Measurements from ENCODE around the gene TSPAN4. TPM values are rescaled to one million over a fixed set of nuclear protein-coding genes. Genes with fewer than 3 reads are reported as not detected.

TSPAN4 gene
- total RNA-seq, 2 experiments from 2014 or later, result 9.4 to 12.1 TPM

DNA sequence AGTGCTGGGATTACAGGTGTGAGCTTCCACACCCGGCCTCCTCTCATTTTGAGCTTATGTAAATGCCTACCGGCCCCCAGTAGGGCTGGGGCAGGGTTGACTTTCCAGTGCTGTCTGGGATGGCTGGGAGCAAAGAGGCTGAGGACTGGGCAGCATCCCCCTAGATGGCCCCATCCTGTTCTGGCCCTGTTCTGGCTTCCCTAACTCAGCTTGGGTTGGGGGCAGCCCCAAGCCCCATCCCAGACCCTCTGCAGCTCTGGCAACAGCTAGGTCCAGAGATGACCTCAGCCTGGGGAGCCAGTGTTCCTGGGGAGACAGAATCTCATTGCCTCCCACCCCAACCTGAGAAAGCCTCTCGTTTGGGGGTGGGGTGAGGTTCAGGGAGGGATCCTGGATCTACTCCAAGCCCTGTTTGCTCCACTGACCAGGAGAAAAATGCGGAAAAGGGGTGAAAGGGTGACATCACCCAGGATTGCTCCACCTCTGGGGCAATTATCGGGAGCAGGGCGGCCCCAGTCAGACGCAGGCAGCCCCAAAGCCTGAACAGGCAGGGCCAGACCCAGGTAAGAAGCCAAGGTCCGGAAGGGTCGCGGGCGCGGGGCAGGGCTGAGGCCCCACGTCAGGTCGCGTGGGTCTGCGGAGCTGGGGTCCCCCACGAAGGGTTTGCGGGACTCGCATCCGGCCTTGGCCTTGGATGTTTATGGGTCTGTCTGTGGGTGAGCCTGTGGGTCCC, 24.1 kb upstream of the TSPAN4 start, which contains the start of gene PNPLA2:
Gene PNPLA2, plus strand, starts transcription at position 519 of the 733 bp plus-strand sequence. CDS start 805 bp downstream, outside the sequence.
- H3K4me3 ChIP-seq (ENCODE audit: low read depth, low read length, poor library complexity, severe bottlenecking), result peak within 1 kb of the TSS; percentile 76

GRCh38 chr11:819129-819931, 23.3 kb upstream of the TSPAN4 start:
- 0 out of 2 replicates have a peak overlapping the region, but pooled peaks have one; percentile 14 for H2AFZ ChIP-seq (ENCODE audit: low read length)

More for the DNA sequence above, 24.1 kb upstream of the TSPAN4 start, which contains the start of gene PNPLA2:
- Histone ChIP-seq H3K9me2 (ENCODE audit: insufficient read depth, low read length) (no peaks in the 10 kb centered on the region), H3K79me2 (ENCODE audit: insufficient read depth, low read depth, low read length) (no peaks in the 10 kb centered on the region), H3K36me3 (ENCODE audit: insufficient read depth, low read length) (peaks cover 26% of the 10 kb centered on the region), H3K4me2 (ENCODE audit: low read length) (peak within 1 kb of the TSS; percentile 97), H3K4me1 (ENCODE audit: insufficient read depth, low read length, poor library complexity, severe bottlenecking) (peaks cover 21% of the 10 kb centered on the region), H3K9me3 (ENCODE audit: low read length) (no peaks in the 10 kb centered on the region), H3K27ac (ENCODE audit: low read depth, low read length, poor library complexity, severe bottlenecking) (peak within 1 kb of the TSS; percentile 34), H4K20me1 (ENCODE audit: insufficient read depth, low read length) (no peaks in the 10 kb centered on the region), H2AFZ (ENCODE audit: low read length) (0 out of 2 replicates have a peak within 1 kb of the TSS, but pooled peaks have one; percentile 14)
- TF ChIP-seq, protein P1, sequence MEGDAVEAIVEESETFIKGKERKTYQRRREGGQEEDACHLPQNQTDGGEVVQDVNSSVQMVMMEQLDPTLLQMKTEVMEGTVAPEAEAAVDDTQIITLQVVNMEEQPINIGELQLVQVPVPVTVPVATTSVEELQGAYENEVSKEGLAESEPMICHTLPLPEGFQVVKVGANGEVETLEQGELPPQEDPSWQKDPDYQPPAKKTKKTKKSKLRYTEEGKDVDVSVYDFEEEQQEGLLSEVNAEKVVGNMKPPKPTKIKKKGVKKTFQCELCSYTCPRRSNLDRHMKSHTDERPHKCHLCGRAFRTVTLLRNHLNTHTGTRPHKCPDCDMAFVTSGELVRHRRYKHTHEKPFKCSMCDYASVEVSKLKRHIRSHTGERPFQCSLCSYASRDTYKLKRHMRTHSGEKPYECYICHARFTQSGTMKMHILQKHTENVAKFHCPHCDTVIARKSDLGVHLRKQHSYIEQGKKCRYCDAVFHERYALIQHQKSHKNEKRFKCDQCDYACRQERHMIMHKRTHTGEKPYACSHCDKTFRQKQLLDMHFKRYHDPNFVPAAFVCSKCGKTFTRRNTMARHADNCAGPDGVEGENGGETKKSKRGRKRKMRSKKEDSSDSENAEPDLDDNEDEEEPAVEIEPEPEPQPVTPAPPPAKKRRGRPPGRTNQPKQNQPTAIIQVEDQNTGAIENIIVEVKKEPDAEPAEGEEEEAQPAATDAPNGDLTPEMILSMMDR (conservative IDR thresholded peaks at IDR 0.05; ENCODE audit: low read length), result no peak
- no peak for TF ChIP-seq EZH2phosphoT487 (IDR thresholded peaks at IDR 0.05; ENCODE audit: borderline replicate concordance, low read depth, low read length)
- BruUV-seq (replicated peaks), result no TSS peak
- ChIA-PET POLR2A (interaction anchor here (1.1 to 1.8 kb wide), 6 partner anchors 8 to 25 kb away, joined by 3 to 11 read pairs (median 4); partner anchors contain the start of genes CRACR2B, RPLP2 and TSPAN4), CTCF (ENCODE audit: unreplicated experiment) (no interaction called here)
- intact Hi-C loops (cut with micrococcal nuclease; ENCODE audit: unreplicated experiment), result no loop called here
- DNase-seq (ENCODE audit: low spot score), result no peak

More at GRCh38 chr11:819129-819931, 23.3 kb upstream of the TSPAN4 start:
- Histone ChIP-seq H4K20me1 (ENCODE audit: insufficient read depth, low read length) (no peaks in the 10 kb centered on the region), H3K4me2 (ENCODE audit: low read length) (peak overlapping the region; percentile 97), H3K4me1 (ENCODE audit: insufficient read depth, low read length, poor library complexity, severe bottlenecking) (peaks cover 17% of the 10 kb centered on the region), H3K4me3 (ENCODE audit: low read depth, low read length, poor library complexity, severe bottlenecking) (peak overlapping the region; percentile 76), H3K27ac (ENCODE audit: low read depth, low read length, poor library complexity, severe bottlenecking) (peak overlapping the region; percentile 34), H3K9me2 (ENCODE audit: insufficient read depth, low read length) (no peaks in the 10 kb centered on the region), H3K36me3 (ENCODE audit: insufficient read depth, low read length) (peaks cover 20% of the 10 kb centered on the region; the same call in 1 of the 2 replicates), H3K79me2 (ENCODE audit: insufficient read depth, low read depth, low read length) (no peaks in the 10 kb centered on the region), H3K9me3 (ENCODE audit: low read length) (no peaks in the 10 kb centered on the region)
- intact Hi-C loops (cut with micrococcal nuclease; ENCODE audit: unreplicated experiment), result no loop called here
- TF ChIP-seq EZH2phosphoT487 (IDR thresholded peaks at IDR 0.05; ENCODE audit: borderline replicate concordance, low read depth, low read length), result no peak
- TF ChIP-seq, protein P1 (conservative IDR thresholded peaks at IDR 0.05; ENCODE audit: low read length), result no peak
- ChIA-PET CTCF (ENCODE audit: unreplicated experiment) (interaction anchor here (0.6 kb wide), 2 partner anchors 27 to 96 kb away, joined by 3 read pairs; no protein-coding TSS in a partner anchor), POLR2A (interaction anchor here (1.1 to 1.8 kb wide), 5 partner anchors 8 to 24 kb away, joined by 3 to 11 read pairs (median 4); partner anchors contain the start of genes CRACR2B, RPLP2 and TSPAN4)
- peak; percentile 95 for DNase-seq (ENCODE audit: low spot score)
- BruUV-seq (replicated peaks), result no TSS peak

Data from OCI-LY7 (cell line).